Chondrocyte (in vitro differentiated cells): ENCODE data around the gene ADGRD1. TPM values are rescaled to one million over a fixed set of nuclear protein-coding genes. Genes with fewer than 3 reads are reported as not detected.

Source experiments
- DNase-seq: peaks from one replicate; pipeline ENCODE4 v3.0.0; 2021; ENCODE audit warnings: mixed read lengths, low spot score
- H3K27ac Mint-ChIP-seq: one replicate; pipeline ENCODE4 v1.8.0; 2021; ENCODE audit warnings: mild to moderate bottlenecking, moderate library complexity, mixed read lengths; ENCODE audit not compliant: unreplicated experiment
- H3K27me3 Mint-ChIP-seq: 2 replicates; pipeline ENCODE4 v1.8.0; 2021; ENCODE audit warnings: low read depth, mixed read lengths
- H3K36me3 Mint-ChIP-seq: 2 replicates; pipeline ENCODE4 v1.8.0; 2021; ENCODE audit warnings: low read depth, mixed read lengths
- H3K4me1 Mint-ChIP-seq: 2 replicates; pipeline ENCODE4 v1.8.0; 2021; ENCODE audit warnings: low read depth, mild to moderate bottlenecking, mixed read lengths
- H3K4me3 Mint-ChIP-seq: one replicate; pipeline ENCODE4 v1.8.0; 2021; ENCODE audit warnings: mild to moderate bottlenecking, moderate library complexity, mixed read lengths; ENCODE audit not compliant: unreplicated experiment
- H3K9me3 Mint-ChIP-seq: 2 replicates; pipeline ENCODE4 v1.8.0; 2021; ENCODE audit warnings: low read depth, mixed read lengths
- CTCF ChIP-seq: fragments of 200-600 bp; sonication (generic); IDR thresholded peaks from 2 replicates; pipeline ENCODE4 v1.5.0; 2021; ENCODE audit warnings: antibody characterized with exemption, mild to moderate bottlenecking, moderate library complexity
- total RNA-seq: library from RNA; stranded (reverse); gene quantifications from 3 replicates; pipeline ENCODE4 v1.2.1, GENCODE V29; 2021

The ADGRD1 gene
- total RNA-seq, 1 donor from 2014 or later = 4.7 TPM

DNA sequence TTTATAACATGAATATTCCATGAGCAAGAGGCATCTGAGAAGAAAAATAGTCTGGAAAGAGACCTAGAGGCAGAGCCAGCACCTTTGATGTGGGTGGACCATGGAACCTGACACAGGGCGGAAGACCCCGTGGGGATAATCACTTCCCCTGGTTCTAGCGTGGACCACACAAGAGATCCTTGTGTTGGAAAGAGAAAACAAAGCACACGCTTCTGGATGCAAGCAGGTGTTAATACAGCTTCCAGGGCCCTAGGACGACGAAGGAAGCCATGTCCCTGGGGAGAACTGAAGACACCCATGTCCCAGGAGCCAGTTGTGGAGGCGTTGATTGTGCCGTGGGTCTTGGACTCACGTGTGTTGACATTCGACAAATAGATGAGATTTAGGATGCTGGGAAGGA is 102.9 kb downstream of the ADGRD1 start:
- no peak for DNase-seq
- no peak for TF ChIP-seq CTCF
- Mint-ChIP-seq H3K9me3 (peaks cover 4% of the 10 kb centered on the region), H3K4me1 (no peaks in the 10 kb centered on the region), H3K4me3 (no peak overlapping the region), H3K36me3 (no peaks in the 10 kb centered on the region), H3K27me3 (peaks cover 15% of the 10 kb centered on the region), H3K27ac (no peak overlapping the region)

DNA sequence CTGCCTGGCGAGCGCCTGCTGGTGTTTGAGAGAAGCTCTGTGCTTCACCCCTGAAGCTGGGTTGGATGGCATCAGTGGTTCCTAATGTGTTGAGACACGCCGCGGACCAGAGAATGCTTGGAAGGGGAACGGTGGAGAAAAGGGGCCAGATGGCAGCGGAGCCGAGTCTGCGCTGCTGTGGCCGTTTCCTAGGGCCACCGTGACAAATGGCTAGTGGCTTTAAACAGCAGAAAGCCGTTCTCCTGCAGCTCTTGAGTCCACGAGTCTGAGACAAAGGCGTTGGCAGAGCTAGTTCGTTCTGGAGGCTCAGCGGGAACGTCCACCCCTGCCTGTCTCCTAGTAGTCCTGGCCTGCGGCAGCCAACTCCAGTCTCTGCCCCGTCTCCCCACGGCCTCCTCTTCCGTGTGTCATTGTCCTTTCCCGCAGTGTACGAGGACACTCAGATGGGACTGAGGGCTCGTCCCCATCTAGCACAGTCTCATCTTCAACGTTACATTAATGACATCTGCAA is 103.6 kb downstream of the ADGRD1 start:
- no peak overlapping the region for H3K4me3 Mint-ChIP-seq
- no peaks in the 10 kb centered on the region for H3K4me1 Mint-ChIP-seq
- peaks cover 5% of the 10 kb centered on the region for H3K9me3 Mint-ChIP-seq
- peaks cover 10% of the 10 kb centered on the region for H3K27me3 Mint-ChIP-seq
- no peak overlapping the region for H3K27ac Mint-ChIP-seq
- H3K36me3 Mint-ChIP-seq = no peaks in the 10 kb centered on the region
- DNase-seq = peak; percentile 68
- TF ChIP-seq CTCF = no peak

DNA sequence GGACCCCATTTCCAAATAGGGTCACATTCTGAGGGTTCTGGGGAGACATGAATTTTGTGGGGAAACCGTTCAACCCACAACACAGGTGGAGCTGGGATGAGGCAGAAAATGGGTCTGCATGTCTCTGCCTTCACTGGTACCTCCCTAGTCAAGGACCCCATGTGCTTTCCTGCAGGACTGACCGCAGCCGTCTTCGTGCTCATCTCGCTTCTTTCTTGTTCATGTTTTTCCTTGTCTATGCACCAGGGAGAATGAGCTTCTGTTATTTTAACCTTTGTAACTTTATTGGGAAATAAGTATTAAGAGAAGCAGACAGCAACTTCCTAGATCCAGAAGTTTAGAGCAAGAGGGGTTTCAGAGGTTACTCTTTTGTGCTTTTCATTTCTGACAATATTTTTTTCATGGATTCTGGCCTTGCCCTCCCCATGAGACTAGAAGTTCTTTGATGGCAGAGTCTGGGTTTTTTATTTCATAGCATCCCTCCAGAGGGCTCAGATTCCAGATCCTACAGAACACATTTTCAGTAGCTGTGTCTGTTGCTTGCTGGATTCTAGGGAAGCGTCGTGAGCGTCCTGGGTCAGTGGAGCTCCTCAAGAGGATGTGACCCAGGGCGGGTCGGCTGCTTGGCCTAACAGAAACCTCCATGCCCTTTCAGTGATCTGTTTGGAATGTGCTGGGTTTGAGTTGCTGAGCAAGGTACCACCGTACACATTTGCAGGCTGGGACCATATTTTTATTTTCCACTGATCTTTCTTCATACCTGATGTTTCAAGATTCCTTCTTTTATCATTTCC is 104.2 kb downstream of the ADGRD1 start:
- H3K9me3 Mint-ChIP-seq = peaks cover 5% of the 10 kb centered on the region
- peaks cover 9% of the 10 kb centered on the region for H3K27me3 Mint-ChIP-seq
- DNase-seq = no peak
- no peaks in the 10 kb centered on the region for H3K36me3 Mint-ChIP-seq
- H3K27ac Mint-ChIP-seq = no peak overlapping the region
- no peak overlapping the region for H3K4me3 Mint-ChIP-seq
- no peaks in the 10 kb centered on the region for H3K4me1 Mint-ChIP-seq
- no peak for TF ChIP-seq CTCF

GRCh38 chr12:131058700-131059099 is 105.0 kb downstream of the ADGRD1 start:
- DNase-seq = no peak
- Mint-ChIP-seq H3K36me3 (no peaks in the 10 kb centered on the region), H3K4me3 (no peak overlapping the region), H3K4me1 (no peaks in the 10 kb centered on the region), H3K9me3 (peaks cover 5% of the 10 kb centered on the region), H3K27ac (no peak overlapping the region), H3K27me3 (peaks cover 12% of the 10 kb centered on the region)
- no peak for TF ChIP-seq CTCF

- H3K9me3 Mint-ChIP-seq = peaks cover 5% of the 10 kb centered on the region
Measured at GRCh38 chr12:131060011-131060703, 106.5 kb downstream of the ADGRD1 start.

More at GRCh38 chr12:131060011-131060703, 106.5 kb downstream of the ADGRD1 start:
- H3K4me3 Mint-ChIP-seq = no peak overlapping the region
- no peaks in the 10 kb centered on the region for H3K4me1 Mint-ChIP-seq
- no peaks in the 10 kb centered on the region for H3K36me3 Mint-ChIP-seq
- H3K27me3 Mint-ChIP-seq = peaks cover 16% of the 10 kb centered on the region
- no peak for TF ChIP-seq CTCF
- DNase-seq = peak; percentile 72
- H3K27ac Mint-ChIP-seq = no peak overlapping the region
